MM.1S (cell line): ENCODE measurements around the gene MSL2.

Experiments used
- DNase-seq: peaks from one replicate; pipeline ENCODE4 v3.0.0-alpha.2; 2015
- H2AFZ ChIP-seq: fragments of 300-600 bp; sonication (generic); 2 replicates; pipeline ENCODE4 v1.6.0; 2016; ENCODE audit warnings: antibody characterized with exemption, low read length
- H3F3A ChIP-seq: fragments of 300-600 bp; sonication (generic); 2 replicates; pipeline ENCODE4 v1.6.1; 2016; ENCODE audit warnings: mild to moderate bottlenecking, antibody characterized with exemption, low read length, moderate library complexity, mixed read lengths; ENCODE audit not compliant: insufficient read depth
- H3K27ac ChIP-seq: fragments of 300-600 bp; sonication (generic); 2 replicates; pipeline ENCODE4 v1.5.1; 2016; ENCODE audit warnings: mild to moderate bottlenecking, low read length
- H3K27me3 ChIP-seq: fragments of 300-600 bp; sonication (generic); replicated peaks from 2 replicates; pipeline ENCODE4 v1.6.0; 2016; ENCODE audit warnings: low read length; ENCODE audit not compliant: insufficient read depth
- H3K36me3 ChIP-seq: fragments of 300-600 bp; sonication (generic); replicated peaks from 2 replicates; pipeline ENCODE4 v1.6.1; 2016; ENCODE audit warnings: mild to moderate bottlenecking, low read length, mixed read lengths; ENCODE audit not compliant: insufficient read depth
- H3K4me1 ChIP-seq: fragments of 300-600 bp; sonication (generic); 2 replicates; pipeline ENCODE4 v1.6.1; 2016; ENCODE audit warnings: low read length, mixed read lengths
- H3K4me2 ChIP-seq: fragments of 300-600 bp; sonication (generic); 2 replicates; pipeline ENCODE4 v1.6.0; 2016; ENCODE audit warnings: low read depth, low read length
- H3K4me3 ChIP-seq: fragments of 300-600 bp; sonication (generic); 2 replicates; pipeline ENCODE4 v1.5.1; 2016; ENCODE audit warnings: low read length, mixed read lengths
- H3K79me2 ChIP-seq: fragments of 300-600 bp; sonication (generic); 2 replicates; pipeline ENCODE4 v1.6.1; 2016; ENCODE audit warnings: mixed run types, low read length, mixed read lengths
- H3K9ac ChIP-seq: fragments of 300-600 bp; sonication (generic); 2 replicates; pipeline ENCODE4 v1.6.1; 2016; ENCODE audit warnings: low read length, mixed read lengths
- H3K9me2 ChIP-seq: fragments of 300-600 bp; sonication (generic); replicated peaks from 2 replicates; pipeline ENCODE4 v1.6.1; 2016; ENCODE audit warnings: mild to moderate bottlenecking, low read length, mixed read lengths; ENCODE audit not compliant: insufficient read depth
- H3K9me3 ChIP-seq: fragments of 300-600 bp; sonication (generic); replicated peaks from 2 replicates; pipeline ENCODE4 v1.6.1; 2016; ENCODE audit warnings: mild to moderate bottlenecking, low read length, mixed read lengths; ENCODE audit not compliant: insufficient read depth
- H4K20me1 ChIP-seq: fragments of 300-600 bp; sonication (generic); 2 replicates; pipeline ENCODE4 v1.6.1; 2016; ENCODE audit warnings: mild to moderate bottlenecking, low read length, moderate library complexity, mixed read lengths; ENCODE audit not compliant: insufficient read depth
- EZH2 ChIP-seq: fragments of 300-600 bp; sonication (generic); optimal IDR thresholded peaks from 2 replicates; pipeline ENCODE3; 2017; ENCODE audit warnings: low read depth, mild to moderate bottlenecking, antibody characterized with exemption, low read length, mixed read lengths
- EZH2phosphoT487 ChIP-seq: fragments of 300-600 bp; sonication (generic); IDR thresholded peaks from 2 replicates; pipeline ENCODE4 v1.6.1; 2018; ENCODE audit warnings: antibody characterized with exemption, low read length
- TF ChIP-seq, protein P1 (sequence below): fragments of 300-600 bp; sonication (generic); IDR thresholded peaks from 2 replicates; pipeline ENCODE4 v1.5.1; 2016; ENCODE audit warnings: antibody characterized with exemption, low read length, mixed read lengths

The MSL2 gene

DNA sequence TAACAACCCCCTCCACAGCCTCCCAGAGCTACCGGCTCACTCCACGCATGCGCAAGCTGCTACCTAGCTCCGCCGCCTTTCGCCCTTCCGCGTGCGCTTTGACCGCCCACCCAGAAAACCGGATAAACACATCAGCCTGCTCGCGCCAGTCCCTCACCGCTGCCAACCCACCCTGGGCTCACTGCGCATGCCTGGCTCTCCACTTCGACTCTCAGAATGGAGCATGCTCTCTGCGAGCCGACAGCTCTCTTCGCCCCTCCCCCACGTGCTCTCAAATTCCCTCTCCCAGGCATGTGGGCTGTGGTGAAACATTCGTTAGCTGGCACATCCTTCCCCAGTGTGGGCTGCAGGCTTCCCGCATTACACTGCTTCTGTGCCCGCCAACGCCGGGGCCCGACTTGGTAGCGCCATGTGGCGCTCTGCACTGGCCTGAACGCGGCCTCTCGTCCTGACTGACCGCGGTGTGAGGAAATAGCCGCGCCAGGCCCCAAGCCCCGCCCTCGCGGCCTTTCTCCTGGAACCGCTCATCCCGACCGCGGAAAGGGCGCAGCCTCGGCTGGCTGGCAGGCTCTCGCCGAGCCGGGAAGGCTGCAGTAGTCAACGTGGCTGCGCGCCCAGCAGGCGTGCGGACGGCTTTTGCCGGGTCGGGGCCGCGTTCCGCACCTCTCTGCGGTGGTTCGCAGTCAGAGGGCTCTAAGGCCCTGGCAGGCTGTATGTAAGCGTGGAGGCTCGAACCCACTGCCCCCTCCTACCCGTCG, 445 bp upstream of the MSL2 start:
- Histone ChIP-seq H2AFZ (peak overlapping the region; percentile 92), H3K4me2 (peak overlapping the region; percentile 96), H3K27ac (peak overlapping the region; percentile 98), H3K4me1 (peaks cover 6% of the 10 kb centered on the region), H3K9me3 (no peaks in the 10 kb centered on the region), H3F3A (peaks cover 61% of the 10 kb centered on the region), H3K27me3 (no peaks in the 10 kb centered on the region), H3K9ac (peak overlapping the region; percentile 96), H3K79me2 (peaks cover 49% of the 10 kb centered on the region), H3K36me3 (no peaks in the 10 kb centered on the region), H3K9me2 (no peaks in the 10 kb centered on the region), H3K4me3 (peak overlapping the region; percentile 76), H4K20me1 (peaks cover 29% of the 10 kb centered on the region)
- no peak for TF ChIP-seq EZH2phosphoT487
- DNase-seq: peak; percentile 99

DNA sequence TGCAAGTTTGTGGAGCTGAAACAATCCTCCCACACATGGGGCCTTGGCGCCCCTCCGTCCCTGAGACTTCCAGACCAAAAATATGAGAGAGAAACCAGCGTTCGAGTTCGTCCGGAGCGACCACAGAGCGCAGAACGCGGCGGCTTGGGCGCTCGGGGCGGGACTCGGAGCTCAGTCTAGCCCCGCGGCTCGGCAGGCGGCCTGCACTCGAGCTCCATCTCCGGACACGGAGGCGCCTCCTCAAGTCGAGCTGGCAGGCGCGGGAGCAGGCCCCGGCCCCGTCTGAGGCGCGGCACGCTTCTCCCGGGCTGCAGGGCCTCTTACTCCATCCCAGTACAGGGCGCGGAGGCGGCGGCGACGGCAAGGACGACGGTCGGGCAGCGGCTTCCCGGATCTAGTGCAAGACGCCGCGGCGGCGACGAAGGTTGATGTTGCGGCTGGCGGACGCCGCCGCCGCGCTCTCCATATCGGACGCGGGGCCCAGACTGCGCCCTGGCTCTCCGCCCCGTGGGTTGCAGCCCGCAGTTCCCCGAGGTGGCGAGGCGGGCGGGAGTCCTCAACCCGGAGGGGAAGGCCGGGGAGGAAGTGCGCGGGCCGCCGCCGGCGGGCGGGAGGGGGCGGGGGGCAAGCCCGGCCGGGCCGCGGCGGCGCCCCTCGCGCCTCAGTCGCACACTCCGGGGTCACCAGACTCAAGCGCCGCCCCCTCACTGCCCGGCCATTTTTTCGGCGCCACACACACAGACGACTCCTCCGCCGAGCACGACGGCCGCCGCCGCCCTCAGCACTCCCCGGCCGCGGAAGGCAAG, 674 bp downstream of the MSL2 start:
- Histone ChIP-seq H3K4me1 (peaks cover 10% of the 10 kb centered on the region), H3K79me2 (peaks cover 60% of the 10 kb centered on the region), H3K9me2 (no peaks in the 10 kb centered on the region), H3K9me3 (no peaks in the 10 kb centered on the region), H3F3A (peaks cover 62% of the 10 kb centered on the region), H3K4me2 (peak overlapping the region; percentile 85), H2AFZ (no peak overlapping the region), H4K20me1 (peaks cover 38% of the 10 kb centered on the region), H3K27ac (peak overlapping the region; percentile 98), H3K36me3 (no peaks in the 10 kb centered on the region), H3K4me3 (peak overlapping the region; percentile 76), H3K27me3 (no peaks in the 10 kb centered on the region), H3K9ac (peak overlapping the region; percentile 96)
- peak; percentile 69 for DNase-seq
- TF ChIP-seq, protein P1, sequence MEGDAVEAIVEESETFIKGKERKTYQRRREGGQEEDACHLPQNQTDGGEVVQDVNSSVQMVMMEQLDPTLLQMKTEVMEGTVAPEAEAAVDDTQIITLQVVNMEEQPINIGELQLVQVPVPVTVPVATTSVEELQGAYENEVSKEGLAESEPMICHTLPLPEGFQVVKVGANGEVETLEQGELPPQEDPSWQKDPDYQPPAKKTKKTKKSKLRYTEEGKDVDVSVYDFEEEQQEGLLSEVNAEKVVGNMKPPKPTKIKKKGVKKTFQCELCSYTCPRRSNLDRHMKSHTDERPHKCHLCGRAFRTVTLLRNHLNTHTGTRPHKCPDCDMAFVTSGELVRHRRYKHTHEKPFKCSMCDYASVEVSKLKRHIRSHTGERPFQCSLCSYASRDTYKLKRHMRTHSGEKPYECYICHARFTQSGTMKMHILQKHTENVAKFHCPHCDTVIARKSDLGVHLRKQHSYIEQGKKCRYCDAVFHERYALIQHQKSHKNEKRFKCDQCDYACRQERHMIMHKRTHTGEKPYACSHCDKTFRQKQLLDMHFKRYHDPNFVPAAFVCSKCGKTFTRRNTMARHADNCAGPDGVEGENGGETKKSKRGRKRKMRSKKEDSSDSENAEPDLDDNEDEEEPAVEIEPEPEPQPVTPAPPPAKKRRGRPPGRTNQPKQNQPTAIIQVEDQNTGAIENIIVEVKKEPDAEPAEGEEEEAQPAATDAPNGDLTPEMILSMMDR: no peak
- TF ChIP-seq EZH2phosphoT487: no peak
- TF ChIP-seq EZH2: no peak

DNA sequence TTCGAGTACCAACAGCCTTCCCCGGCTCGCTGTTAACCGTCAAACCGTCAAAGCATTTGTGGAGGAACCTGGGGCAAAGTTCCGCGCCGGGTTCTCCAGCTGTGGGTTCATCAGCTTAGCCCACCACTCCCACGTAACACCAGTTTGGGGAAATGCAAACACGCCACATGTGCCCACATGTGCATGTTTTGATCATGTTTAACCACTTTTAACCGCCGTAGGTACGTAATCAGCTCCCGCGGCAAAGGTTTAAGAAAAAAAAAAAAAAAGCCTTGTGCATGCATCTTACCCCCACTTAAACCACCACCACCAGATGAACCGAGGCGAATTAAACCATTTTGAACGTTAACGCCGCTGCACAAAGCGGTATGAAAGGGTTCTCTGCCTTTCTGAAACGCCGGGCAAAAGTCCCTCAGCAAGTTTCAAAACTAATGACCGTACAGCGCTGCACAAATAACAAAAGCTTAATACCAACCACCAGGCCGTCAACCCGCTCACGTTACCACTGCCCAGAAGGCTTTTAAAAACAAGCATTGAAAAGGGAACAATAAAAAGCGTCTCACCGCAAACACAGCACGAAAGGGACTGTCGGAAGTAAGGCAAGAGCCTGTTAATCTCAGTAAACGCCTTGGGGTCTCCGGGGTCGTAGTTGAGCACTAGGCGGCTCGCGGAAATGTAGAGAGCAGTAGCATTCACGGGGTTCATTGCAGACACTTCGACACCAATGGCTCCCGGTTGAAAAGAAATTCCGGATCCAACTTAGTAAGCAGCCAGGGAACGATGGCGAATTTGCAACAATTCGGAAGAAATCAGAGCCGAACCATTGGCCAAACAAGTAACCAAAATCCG, 1.5 kb downstream of the MSL2 start:
- Histone ChIP-seq H3K79me2 (peaks cover 68% of the 10 kb centered on the region), H3K9ac (peak overlapping the region; percentile 96), H3K27me3 (no peaks in the 10 kb centered on the region), H3K9me3 (no peaks in the 10 kb centered on the region), H4K20me1 (peaks cover 47% of the 10 kb centered on the region), H3K36me3 (no peaks in the 10 kb centered on the region), H3F3A (peaks cover 62% of the 10 kb centered on the region), H2AFZ (no peak overlapping the region), H3K4me3 (peak overlapping the region; percentile 76), H3K4me2 (peak overlapping the region; percentile 85), H3K27ac (peak overlapping the region; percentile 98), H3K4me1 (peaks cover 10% of the 10 kb centered on the region), H3K9me2 (no peaks in the 10 kb centered on the region)
- TF ChIP-seq EZH2phosphoT487 (no peak), EZH2 (no peak)
- TF ChIP-seq, protein P1: no peak
- peak; percentile 59 for DNase-seq
